Stomach (tissue), 4 donors: ENCODE data around the gene VPS9D1.

Source experiments
- CTCF ChIP-seq, 7 experiments: fragments of 450-650 bp in 4 of 7; fragments of 200-600 bp in 3 of 7; sonication (generic) in 3 of 7; IDR thresholded peaks; one replicate each; pipeline ENCODE4 v1.5.1; 2016 to 2019; ENCODE audit warnings: antibody characterized with exemption in 7 of 7, control low read depth in 2 of 7, mild to moderate bottlenecking in 1 of 7
- EP300 ChIP-seq: sonication (generic); formaldehyde crosslinking; IDR thresholded peaks from one replicate; pipeline ENCODE4 v1.6.1; 2017; ENCODE audit warnings: antibody characterized with exemption
- POLR2A ChIP-seq, 4 donors: fragments of 450-650 bp; IDR thresholded peaks; one replicate each; pipeline ENCODE4 v1.6.1; 2016; ENCODE audit warnings: antibody characterized with exemption in 4 of 4, control low read depth in 2 of 4, mild to moderate bottlenecking in 1 of 4, moderate library complexity in 1 of 4
- POLR2AphosphoS5 ChIP-seq, 3 donors: sonication (generic); formaldehyde crosslinking; IDR thresholded peaks; one replicate each; pipeline ENCODE4 v1.6.1; 2016; ENCODE audit warnings: antibody characterized with exemption in 3 of 3

GRCh38 chr16:89709166-89709565, 11.5 kb downstream of the VPS9D1 start:
- TF ChIP-seq CTCF (IDR thresholded peaks at IDR 0.05) = no peak
- no peak for TF ChIP-seq POLR2A (IDR thresholded peaks at IDR 0.05)
- no peak for TF ChIP-seq POLR2AphosphoS5 (IDR thresholded peaks at IDR 0.05)
- no peak for TF ChIP-seq EP300
